Measurements from ENCODE around the gene BRWD1.

DNA sequence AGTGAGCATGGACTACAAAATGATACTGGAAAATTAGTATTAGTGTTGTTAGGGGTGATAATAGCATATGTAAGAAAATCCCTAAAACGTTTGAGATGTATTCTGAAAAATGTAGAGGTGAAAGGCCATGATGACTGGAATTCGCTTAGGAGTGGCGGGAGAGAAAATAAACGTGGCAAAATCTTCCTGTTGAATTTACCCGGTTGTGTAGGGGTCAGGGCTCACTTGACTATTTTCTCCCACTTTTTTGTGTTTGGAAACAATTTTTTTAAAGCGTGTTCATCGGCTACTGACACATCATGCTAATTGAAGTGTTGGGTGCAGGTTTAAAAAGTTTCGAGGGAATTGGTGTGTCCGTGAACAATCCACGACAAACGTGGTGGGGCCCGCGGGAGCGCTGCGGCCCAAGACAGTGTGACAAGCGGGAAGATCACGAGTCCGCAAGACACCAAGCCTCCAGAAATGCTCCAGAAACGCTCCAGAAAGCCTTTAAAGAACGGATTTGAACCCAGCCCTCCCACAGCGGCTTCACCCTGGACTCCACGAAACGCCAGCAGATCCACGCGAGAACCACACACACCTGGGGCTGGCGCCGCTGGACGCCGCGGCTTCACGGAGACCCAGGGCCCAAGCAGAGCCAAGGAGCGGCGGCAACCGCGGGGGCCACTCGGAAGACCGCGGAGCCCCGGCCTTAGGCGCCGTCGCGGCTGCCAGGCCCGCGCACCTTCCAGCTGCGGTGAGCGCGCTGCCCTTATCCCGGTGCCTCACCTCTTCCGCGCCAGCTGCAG lies 130.8 kb downstream of the BRWD1 start:
- TF ChIP-seq, protein P1, sequence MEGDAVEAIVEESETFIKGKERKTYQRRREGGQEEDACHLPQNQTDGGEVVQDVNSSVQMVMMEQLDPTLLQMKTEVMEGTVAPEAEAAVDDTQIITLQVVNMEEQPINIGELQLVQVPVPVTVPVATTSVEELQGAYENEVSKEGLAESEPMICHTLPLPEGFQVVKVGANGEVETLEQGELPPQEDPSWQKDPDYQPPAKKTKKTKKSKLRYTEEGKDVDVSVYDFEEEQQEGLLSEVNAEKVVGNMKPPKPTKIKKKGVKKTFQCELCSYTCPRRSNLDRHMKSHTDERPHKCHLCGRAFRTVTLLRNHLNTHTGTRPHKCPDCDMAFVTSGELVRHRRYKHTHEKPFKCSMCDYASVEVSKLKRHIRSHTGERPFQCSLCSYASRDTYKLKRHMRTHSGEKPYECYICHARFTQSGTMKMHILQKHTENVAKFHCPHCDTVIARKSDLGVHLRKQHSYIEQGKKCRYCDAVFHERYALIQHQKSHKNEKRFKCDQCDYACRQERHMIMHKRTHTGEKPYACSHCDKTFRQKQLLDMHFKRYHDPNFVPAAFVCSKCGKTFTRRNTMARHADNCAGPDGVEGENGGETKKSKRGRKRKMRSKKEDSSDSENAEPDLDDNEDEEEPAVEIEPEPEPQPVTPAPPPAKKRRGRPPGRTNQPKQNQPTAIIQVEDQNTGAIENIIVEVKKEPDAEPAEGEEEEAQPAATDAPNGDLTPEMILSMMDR (IDR thresholded peaks at IDR 0.05), result no peak
- no peak for TF ChIP-seq POLR2A (IDR thresholded peaks at IDR 0.05)
